OCI-LY1 (cell line): ENCODE measurements around the gene KPNB1.

Experiments used
- CTCF ChIP-seq: fragments of 200-600 bp; sonication (generic), shearing (Covaris generic); IDR thresholded peaks from 2 replicates; pipeline ENCODE4 v1.5.1; 2017; ENCODE audit warnings: mild to moderate bottlenecking, antibody characterized with exemption, low read length, moderate library complexity, mixed read lengths
- EZH2 ChIP-seq: fragments of 200-600 bp; sonication (generic), shearing (Covaris generic); IDR thresholded peaks from 2 replicates; pipeline ENCODE4 v1.8.0; 2017; ENCODE audit warnings: borderline replicate concordance, mixed run types, mild to moderate bottlenecking, antibody characterized with exemption, low read length, moderate library complexity, mixed read lengths

- TF ChIP-seq CTCF, result no peak
- TF ChIP-seq EZH2, result no peak
These were observed 16.7 kb upstream of the KPNB1 start for GRCh38 chr17:47632991-47633390.
